ENCODE data around the gene STARD7. TPM values are rescaled to one million over a fixed set of nuclear protein-coding genes. Genes with fewer than 3 reads are reported as not detected.

STARD7 gene
- total and polyA plus RNA-seq, 4 donors: 42.9 to 120 (median 59.7) TPM

DNA sequence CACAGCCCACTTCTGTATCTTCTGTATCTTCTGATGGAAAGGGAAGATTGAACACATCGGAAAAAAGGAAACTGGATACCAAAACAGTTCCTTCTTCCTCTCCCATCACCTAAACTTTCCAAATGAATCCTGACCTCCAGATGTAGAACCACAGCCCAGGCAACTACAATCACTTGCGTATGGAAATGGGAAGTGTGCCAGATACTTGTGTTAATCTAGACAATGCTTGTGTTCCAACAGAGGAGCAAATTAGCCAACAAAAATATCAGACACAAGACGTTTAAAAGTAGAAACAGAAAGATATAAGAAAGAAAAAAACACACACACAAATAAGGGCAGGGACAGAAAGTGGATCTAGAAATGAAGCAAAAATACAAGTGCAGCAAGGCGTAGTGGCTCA, 32.0 kb downstream of the STARD7 start (continued):
- no peak for TF ChIP-seq EGR1 (IDR thresholded peaks at IDR 0.05; ENCODE audit: low read depth in 2 of 2)
- TF ChIP-seq HNF4G (IDR thresholded peaks at IDR 0.05): no peak
- TF ChIP-seq FOXA2 (IDR thresholded peaks at IDR 0.05): no peak
- TF ChIP-seq NR2F2 (IDR thresholded peaks at IDR 0.05): no peak
- TF ChIP-seq, protein P1, sequence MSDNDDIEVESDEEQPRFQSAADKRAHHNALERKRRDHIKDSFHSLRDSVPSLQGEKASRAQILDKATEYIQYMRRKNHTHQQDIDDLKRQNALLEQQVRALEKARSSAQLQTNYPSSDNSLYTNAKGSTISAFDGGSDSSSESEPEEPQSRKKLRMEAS (IDR thresholded peaks at IDR 0.05): no peak
- no peak for TF ChIP-seq ZBTB33 (IDR thresholded peaks at IDR 0.05)
- no peak for TF ChIP-seq RXRA (IDR thresholded peaks at IDR 0.05)

DNA sequence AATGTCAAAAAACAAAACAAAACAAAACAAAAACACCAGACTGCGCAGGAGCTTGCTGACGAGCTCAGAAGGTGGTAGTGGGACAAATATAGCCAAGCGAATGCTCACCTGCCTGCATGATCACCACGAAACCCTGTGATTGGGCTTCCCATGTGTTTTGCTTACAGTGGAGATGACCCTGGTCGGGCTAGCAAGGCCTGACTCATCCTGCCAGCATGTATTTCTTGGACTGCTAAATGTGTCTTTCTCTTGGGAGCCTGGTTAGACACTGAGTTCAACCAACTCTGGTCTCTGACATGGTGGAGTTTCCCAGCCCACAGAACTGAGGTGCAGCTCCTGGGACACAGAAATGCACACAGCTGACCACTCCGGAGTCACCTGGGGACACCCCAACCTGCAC, 32.7 kb downstream of the STARD7 start:
- 89% methylated on average over 6 of the region's 6 CpGs for WGBS
- no peak overlapping the region for H3K9ac ChIP-seq (ENCODE audit: low read depth in 1 of 2, low read length in 2 of 2)
- no peaks in the 10 kb centered on the region for H3K36me3 ChIP-seq (ENCODE audit: control insufficient read depth in 4 of 4, insufficient read depth in 3 of 4, low read depth in 1 of 4, low read length in 3 of 4)
- DNase-seq (ENCODE audit: low spot score): no peak
- no peaks in the 10 kb centered on the region for H3K9me3 ChIP-seq (ENCODE audit: control insufficient read depth in 4 of 4, low read length in 3 of 4)
- no peaks in the 10 kb centered on the region for H3K27me3 ChIP-seq (ENCODE audit: control insufficient read depth in 4 of 4, insufficient read depth in 4 of 4, low read length in 3 of 4)
- H3K4me1 ChIP-seq (ENCODE audit: control insufficient read depth in 4 of 4, insufficient read depth in 4 of 4, low read length in 3 of 4): no peaks in the 10 kb centered on the region
- no peak for TF ChIP-seq REST (IDR thresholded peaks at IDR 0.05)
- no peak for TF ChIP-seq FOXA2 (IDR thresholded peaks at IDR 0.05)
- no peak for TF ChIP-seq YY1 (IDR thresholded peaks at IDR 0.05)
- TF ChIP-seq, protein P2, sequence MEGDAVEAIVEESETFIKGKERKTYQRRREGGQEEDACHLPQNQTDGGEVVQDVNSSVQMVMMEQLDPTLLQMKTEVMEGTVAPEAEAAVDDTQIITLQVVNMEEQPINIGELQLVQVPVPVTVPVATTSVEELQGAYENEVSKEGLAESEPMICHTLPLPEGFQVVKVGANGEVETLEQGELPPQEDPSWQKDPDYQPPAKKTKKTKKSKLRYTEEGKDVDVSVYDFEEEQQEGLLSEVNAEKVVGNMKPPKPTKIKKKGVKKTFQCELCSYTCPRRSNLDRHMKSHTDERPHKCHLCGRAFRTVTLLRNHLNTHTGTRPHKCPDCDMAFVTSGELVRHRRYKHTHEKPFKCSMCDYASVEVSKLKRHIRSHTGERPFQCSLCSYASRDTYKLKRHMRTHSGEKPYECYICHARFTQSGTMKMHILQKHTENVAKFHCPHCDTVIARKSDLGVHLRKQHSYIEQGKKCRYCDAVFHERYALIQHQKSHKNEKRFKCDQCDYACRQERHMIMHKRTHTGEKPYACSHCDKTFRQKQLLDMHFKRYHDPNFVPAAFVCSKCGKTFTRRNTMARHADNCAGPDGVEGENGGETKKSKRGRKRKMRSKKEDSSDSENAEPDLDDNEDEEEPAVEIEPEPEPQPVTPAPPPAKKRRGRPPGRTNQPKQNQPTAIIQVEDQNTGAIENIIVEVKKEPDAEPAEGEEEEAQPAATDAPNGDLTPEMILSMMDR (IDR thresholded peaks at IDR 0.05; ENCODE audit: low read depth, low read length, missing input control): no peak
- TF ChIP-seq ZBTB33 (IDR thresholded peaks at IDR 0.05): no peak
- TF ChIP-seq TAF1 (conservative IDR thresholded peaks at IDR 0.05): no peak
- TF ChIP-seq JUND (IDR thresholded peaks at IDR 0.05): no peak
- TF ChIP-seq EGR1 (IDR thresholded peaks at IDR 0.05; ENCODE audit: low read depth in 2 of 2): no peak
- TF ChIP-seq FOXA1 (IDR thresholded peaks at IDR 0.05): no peak
- no peak for TF ChIP-seq GABPA (IDR thresholded peaks at IDR 0.05 in 1 of 2, conservative IDR thresholded peaks at IDR 0.05 in 1 of 2)
- TF ChIP-seq SP1 (IDR thresholded peaks at IDR 0.05): no peak
- no peak overlapping the region for H3K27ac ChIP-seq (ENCODE audit: low read depth in 1 of 2, low read length in 2 of 2)
- H3K4me3 ChIP-seq (ENCODE audit: low read depth in 1 of 3, low read length in 3 of 3): no peak overlapping the region

Measured in liver (tissue), 9 donors.